PC-9 (cell line): ENCODE data around the gene MBOAT2.

Experiments
- EZH2 ChIP-seq: fragments of 200-600 bp; sonication (generic); IDR thresholded peaks from 2 replicates; pipeline ENCODE4 v1.8.0; 2017; ENCODE audit warnings: antibody characterized with exemption, low read depth
- TF ChIP-seq, protein P1 (sequence below): fragments of 200-600 bp; sonication (generic); conservative IDR thresholded peaks from 2 replicates; pipeline ENCODE4 v1.6.1; 2017; ENCODE audit warnings: mixed run types, antibody characterized with exemption, mild to moderate bottlenecking, moderate library complexity

DNA sequence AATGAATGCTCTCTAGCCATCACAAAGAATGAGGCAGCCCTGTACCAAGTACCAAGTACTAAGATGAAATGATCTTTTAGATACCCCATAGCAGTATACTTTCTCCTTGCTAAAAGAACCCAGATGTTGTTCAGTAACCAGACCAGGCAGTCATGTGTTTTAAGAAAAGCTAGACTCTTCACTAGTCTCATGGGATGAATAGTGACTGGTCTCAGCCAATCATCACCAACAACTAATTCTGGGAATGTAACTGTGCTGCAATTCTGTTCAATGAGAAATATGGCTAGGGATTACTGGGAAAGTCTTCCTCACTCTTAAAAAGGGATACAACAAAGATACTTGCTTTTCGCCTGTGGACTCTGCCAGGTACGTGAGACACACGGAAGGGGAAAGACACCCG is 29.5 kb downstream of the MBOAT2 start:
- TF ChIP-seq, protein P1, sequence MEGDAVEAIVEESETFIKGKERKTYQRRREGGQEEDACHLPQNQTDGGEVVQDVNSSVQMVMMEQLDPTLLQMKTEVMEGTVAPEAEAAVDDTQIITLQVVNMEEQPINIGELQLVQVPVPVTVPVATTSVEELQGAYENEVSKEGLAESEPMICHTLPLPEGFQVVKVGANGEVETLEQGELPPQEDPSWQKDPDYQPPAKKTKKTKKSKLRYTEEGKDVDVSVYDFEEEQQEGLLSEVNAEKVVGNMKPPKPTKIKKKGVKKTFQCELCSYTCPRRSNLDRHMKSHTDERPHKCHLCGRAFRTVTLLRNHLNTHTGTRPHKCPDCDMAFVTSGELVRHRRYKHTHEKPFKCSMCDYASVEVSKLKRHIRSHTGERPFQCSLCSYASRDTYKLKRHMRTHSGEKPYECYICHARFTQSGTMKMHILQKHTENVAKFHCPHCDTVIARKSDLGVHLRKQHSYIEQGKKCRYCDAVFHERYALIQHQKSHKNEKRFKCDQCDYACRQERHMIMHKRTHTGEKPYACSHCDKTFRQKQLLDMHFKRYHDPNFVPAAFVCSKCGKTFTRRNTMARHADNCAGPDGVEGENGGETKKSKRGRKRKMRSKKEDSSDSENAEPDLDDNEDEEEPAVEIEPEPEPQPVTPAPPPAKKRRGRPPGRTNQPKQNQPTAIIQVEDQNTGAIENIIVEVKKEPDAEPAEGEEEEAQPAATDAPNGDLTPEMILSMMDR, result no peak
- TF ChIP-seq EZH2, result no peak
